GM19468 (cell line): ENCODE results near the gene SCUBE1.

Experiments used
- ATAC-seq: cut with Tn5 transposase; IDR thresholded peaks from one replicate; pipeline ENCODE4 v1.9.1; 2021; ENCODE audit warnings: mild to moderate bottlenecking, moderate library complexity, moderate number of reproducible peaks; ENCODE audit not compliant: unreplicated experiment; ENCODE audit errors: extremely low read depth

The SCUBE1 gene

DNA sequence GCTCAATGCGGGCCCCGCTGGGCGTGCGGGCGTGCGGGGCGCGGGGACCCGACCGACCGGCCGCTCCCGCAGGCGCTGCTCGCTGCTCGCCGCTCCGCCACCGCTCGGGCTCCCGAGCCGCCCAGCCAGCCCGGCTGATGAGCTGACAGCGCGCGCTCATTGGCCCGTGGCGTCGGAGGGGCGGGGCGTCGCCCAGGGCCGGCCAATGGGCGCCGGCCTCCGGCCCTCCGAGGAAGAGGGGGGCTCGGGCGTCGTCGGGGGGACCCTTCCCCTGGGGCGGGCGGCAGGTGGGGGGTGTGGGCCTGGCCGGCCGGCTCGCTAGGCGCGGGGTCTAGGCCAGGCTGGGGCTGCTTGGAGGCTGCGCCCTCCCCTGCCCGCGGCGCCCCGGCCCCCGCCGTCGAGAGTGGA, at the start of gene SCUBE1:
Gene SCUBE1 (minus strand): TSS at position 111 of the 408 bp plus-strand sequence. CDS start 111 bp downstream, outside the sequence.
- ATAC-seq, result no peak

DNA sequence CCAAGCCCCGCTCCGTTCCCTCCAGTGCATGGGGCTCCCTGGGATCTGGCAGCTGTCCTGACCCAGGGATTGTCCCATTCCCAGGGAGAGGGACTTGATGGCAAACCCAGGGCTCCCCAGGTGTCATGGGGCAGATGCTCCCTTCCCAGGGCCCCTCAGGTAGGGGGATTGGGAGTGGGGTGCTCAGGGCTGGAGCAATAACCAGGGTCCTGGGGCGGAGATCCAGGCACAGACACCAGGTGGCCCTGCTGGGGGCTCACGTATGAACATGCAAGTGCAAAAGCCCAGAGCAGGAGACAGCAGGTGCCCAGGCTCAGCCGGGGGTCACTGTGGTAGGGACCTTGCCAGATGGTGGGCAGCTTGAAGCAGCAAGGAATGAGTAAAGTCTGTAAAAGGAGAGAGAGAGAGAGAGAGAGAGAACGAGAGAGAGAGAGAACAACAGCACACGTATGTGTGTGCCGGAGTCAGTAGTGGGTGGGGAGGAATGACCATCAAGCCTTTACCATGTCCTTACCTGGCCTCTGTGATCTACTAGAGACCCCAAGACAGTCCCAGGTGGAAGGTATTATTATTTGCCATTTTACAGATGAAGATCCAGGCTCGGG, 49.3 kb upstream of the SCUBE1 start:
- ATAC-seq, result no peak

DNA sequence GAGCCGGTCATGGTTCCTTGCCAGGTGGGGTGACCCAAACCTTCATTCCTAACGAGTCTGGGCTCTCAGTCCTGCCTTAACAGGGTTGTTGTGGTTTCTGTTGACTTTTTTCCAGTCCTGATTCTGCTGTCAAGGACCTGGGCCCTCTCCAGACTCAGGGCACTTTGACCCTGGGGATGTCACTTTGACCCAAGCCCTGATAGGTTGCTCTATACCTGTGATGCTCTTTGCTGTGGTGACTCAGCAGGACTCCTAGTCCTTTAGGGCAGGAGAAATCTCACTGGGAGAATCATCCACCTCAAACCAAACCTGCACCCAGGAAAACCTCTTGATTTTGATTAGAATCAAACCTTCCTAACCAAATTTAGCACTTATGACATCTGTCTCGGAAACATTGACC, 48.1 kb upstream of the SCUBE1 start:
- no peak for ATAC-seq

DNA sequence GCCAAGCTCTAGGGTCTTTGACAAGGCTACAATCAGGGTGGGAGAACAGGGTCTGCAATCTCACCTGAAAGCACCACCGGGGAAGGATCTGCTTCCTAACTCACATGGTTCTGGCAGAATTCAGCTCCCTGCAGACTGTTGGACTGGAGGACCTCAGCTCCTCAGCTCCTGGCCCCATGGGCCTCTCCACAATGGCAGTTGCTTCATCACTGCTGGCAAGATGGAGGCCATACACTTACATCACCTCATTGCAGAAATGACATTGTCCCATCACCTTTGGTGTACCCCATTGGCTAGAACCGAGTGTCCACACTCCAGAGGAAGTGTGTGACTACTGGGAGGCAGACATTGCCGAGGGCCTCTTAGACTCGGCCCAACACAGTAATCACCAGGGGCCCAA, 47.7 kb upstream of the SCUBE1 start:
- ATAC-seq, result no peak

DNA sequence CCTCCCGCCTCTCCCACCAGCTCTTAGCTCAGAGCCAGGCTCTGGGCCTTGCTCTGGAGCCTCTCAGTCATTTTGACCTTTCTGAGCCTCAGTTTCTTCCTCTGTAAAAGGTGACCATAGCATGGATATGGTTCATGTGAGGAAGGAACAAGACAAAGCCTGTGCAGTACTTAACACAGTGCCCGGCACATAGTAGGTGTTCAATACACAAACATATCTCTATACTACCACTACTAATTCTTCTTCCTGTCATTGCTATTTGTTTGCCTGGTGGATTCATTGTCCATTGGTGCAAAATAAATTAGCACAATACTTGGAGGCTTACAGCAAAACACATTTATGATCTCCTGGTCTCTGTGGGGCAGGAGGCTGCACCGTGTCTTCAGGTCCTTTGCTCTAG, 47.0 kb upstream of the SCUBE1 start:
- no peak for ATAC-seq

DNA sequence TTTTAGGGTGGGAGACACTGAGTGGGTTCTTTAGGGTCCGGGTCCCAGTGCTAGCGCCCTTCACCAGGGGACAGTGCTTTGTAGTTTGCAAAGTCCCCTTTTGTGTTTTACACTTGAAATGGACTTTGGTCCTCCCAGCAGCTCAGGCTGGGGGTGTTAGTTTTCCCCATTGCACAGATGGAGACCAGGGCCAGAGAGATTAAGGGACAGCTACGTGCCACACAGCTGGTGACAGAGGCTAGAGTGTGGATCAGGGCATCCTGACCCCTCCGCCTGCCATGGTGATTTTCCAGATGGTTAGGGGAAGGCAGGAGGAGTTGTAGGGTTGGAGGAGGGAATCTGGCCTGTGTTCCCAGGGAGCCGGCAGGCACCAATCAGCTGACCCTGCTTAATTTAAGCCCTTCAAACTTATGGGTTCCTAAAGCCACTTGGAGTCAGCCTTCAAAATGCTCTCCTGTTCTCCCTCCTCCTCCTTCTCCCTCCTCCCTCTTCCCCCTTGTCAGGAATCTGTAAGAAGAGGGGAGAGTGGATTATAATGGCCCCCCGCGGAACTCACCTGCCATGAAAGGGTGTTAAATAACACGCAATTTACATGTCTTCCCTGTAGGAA, 46.2 kb upstream of the SCUBE1 start:
- no peak for ATAC-seq

DNA sequence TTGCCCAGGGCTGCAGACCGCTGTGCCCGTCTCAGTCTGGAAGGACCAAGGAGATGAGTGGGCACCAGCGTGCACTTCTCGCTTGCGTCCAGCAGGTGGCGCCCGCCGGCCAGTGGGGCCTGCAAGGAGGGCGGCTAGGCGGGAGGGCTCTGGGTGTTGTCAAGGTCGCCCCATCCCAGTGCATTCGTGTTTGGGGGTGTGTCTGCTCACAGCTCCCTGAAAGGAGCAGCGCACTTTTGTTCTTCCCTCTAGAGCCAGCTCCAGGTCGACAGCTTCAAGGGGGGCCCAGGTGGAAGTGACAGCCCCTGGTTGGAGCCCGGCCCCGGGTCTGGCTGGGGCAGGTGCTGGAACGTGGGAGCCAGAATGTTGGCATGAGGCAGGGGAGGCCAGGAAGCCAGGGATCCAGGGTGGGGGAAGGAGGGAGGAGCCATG, 45.3 kb upstream of the SCUBE1 start:
- no peak for ATAC-seq

DNA sequence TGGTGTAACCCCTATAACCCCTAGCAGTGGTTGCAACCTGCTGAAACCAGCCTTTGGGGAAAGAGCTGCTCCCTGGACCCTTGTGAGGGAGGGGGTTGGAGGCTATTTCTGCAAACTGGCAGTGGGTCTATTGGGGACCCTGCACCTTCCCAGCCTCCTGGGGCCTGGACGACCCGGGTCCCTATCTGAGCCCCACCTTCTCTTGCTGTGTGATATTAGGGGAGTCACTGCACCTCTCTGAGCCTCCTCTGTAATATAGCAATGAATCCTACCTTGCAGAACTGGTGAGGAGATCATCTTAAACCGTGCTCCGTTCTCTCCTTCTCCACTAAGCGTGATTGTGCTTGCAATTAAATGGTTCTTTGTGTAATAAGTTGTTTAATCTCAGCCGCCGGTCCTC, 44.6 kb upstream of the SCUBE1 start:
- ATAC-seq, result no peak

DNA sequence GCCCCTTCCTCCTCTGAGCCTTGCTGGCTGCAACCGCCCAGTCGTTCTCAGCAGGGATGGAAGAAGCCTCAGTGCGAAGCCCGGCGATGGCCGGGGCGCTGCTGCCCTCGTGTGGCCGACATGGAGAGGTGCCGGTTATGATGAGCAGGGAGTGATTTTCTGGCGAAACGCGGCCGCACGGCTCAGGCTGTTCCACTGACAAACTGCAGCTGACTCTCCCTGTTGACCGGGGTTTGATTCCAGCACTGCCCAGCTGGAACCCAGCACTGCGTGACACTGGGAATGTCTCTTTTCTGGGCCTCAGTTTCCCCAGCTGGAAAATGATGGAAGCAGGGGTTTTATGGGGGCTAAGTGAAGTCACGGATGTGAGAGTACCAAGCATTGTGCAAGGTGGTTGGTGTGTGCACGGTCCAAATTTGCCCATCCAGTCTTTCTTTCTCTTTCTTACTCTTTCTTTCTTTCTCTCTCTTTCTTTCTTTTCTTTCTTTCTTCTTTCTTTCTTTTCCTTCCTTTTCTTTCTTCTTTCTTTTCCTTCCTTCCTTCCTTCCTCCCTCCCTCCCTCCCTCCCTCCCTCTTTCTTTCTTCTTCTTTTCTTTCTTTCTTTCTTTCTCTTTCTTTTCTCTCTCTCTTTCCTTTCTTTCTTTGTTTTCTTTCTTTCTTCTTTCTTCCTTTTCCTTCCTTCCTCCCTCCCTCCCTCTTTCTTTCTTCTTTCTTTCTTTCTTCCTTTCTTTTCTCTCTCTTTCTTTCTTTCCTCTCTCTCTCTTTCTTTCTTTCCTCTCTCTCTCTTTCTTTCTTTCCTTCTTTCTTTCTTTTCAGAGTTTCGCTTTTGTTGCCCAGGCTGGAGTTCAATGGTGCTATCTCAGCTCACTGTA, 42.8 kb upstream of the SCUBE1 start:
- ATAC-seq, result no peak

DNA sequence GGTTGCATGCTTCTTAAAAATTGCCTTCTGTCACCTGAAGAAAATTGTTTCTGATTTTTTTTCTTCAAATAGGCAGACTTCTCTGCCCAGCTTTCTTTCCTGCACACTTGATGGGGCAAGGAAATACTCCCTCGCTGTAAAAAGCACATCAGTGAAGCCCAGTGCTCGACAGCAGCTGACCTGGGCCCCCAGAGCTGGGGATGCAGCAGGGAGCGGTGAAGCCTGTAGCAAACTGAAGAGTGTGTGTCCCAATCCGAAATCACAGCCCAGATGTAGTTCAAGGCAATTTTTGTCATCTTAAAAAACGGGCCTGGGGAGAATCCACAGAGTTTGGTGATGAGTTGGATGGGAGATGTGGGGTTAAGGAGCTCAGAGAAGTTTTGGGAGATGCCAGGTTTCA, 41.7 kb upstream of the SCUBE1 start:
- no peak for ATAC-seq

DNA sequence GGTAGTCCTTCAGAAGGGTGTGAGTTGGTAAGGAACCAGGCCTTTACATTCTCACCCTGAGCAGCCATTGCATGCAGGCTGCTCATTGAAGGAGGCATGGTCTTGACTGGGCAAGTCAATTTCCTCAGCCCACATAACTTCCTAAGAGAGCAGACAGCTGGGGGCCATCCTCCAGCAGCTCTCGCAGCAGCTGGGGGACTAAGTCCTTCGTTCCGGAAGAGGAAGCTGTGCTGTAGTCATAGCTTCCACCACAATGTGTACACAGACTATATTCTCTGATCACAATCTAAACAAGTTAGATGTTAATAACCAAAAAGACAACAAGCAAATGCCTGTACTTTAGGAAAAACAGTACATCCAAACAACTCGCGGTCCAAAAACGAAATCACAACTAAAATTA, 38.5 kb upstream of the SCUBE1 start:
- no peak for ATAC-seq

DNA sequence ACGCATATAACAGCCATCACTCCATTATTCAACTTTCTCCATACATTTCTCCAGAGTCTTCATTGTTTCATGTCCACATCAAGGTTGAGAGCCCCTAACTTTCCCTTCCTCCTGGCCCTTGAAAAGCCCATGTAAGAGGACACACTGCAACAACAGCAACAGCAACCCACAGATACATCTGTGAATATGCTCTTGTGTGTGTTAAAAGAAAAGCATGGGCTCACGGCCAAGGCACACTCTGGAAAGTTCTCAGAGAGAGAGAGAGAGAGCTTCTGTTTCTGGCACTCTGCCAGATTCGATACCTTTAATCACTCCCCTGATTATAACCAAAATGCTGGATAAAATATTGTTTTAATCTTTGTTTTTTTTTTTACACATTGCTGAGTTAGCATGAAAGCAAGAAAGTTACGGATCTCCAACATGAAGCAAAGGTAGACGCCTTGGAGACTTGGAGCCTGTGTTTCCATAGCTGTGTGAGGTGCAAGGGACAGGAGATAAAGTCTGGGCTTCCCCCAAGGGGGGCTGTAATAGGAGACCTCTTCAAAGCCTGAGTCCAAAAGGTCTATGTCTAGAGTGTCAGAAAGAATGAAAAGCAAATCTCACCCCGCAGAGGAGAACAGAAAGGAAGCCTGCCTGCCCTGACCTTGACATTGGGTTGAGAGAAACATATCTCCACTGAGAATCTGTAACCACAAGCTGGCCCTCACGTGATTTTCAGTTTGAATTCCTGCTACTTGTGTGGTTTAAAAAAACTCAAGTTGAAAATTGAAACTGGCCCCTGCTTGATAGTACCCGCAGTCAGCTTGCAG, 34.9 kb upstream of the SCUBE1 start:
- ATAC-seq, result no peak

DNA sequence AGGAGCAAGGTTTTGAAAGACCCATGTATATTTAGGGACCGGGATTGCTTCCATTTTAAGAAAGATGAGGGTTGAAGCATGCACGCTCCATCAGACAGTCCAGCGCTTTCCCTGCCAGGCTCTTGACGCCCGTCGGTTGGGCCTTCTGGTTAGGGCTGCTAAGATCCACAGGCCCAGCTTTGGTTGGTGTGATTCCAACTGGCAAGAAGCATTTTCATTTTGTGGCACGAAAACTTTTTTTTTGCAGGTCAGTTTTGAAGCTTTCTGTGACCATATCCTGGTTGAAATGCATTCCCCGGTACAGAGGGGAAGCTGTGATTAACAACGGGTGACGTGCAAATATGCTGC, 34.4 kb upstream of the SCUBE1 start:
- ATAC-seq, result no peak

DNA sequence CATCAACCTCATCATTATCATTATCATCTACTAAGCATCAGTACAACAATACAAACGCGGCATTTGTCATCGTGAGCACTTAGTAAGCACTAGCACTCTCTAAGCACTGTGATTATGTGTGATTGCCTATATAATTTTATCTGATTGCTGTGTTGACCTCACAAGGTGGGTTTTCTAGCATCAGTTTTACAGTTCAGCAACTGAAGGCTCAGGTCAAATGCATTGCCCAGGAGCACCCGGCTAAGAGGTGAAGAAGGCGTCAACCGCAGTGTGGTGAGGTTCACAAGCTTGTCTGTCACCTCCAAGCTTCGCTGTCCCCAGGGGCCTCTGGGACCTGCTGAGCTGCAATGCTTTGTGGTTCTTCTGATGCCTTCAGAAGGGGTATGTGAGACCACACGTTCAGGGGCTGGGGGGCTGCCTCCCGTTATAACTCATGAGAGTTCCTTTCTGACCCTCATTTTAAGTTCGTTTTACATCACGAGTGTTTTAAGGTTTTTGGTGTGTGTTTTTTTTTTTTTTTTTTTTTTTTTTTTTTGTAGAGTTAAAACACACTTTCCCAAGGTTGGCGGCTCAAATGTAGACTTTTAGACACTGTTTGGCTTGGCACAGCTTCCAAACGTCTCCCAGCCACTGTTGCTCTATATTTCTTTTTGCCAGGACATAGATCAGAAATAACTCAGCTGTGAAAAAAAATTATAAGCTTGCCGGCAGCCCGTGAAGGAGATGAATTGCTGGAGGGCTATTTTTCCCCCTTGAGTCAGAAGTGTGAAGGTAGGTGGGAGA, 33.8 kb upstream of the SCUBE1 start:
- no peak for ATAC-seq

DNA sequence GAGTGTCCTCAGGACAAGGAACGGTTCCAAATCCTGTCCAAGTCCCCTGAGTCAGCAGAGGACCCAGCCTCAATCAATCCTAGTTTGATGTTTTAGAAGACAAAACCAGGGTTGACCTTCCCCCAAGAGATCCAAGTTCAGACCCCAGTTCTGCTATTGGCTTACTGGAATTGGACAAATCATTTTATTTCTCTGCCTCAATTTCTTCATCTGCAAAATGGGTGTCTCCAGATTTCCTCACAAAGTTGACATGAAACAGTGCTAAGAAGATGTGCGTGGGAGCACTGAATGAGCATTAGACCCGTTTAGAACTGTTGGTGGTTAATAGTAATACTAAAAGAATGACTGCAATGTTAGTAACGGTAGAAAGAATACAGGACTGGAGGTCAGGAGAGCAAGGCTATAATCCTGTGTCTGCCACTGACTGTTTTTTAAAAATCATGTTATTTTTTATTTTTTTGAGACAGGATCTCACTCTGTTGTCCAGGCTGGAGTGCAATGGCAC, 32.8 kb upstream of the SCUBE1 start:
- ATAC-seq, result no peak

DNA sequence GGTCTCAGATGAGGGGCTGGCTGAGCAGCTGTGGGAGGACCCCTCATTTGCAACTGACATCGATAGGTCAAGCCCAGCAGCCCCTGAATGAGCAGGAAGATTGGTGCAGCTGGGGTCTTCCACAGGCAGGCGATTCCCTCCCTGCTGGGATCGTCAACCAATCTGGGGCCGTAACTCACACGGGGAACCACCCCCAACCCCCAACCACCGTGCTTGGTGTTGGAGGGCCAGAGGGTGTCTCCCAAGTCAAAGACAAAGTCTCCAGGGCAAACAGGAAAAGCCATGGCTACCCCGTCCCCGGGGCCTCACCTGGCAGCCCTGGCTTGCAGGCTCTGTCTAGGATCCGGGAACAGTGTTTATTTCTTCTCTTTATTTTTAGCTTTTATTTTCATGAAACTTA, 26.9 kb upstream of the SCUBE1 start:
- no peak for ATAC-seq

DNA sequence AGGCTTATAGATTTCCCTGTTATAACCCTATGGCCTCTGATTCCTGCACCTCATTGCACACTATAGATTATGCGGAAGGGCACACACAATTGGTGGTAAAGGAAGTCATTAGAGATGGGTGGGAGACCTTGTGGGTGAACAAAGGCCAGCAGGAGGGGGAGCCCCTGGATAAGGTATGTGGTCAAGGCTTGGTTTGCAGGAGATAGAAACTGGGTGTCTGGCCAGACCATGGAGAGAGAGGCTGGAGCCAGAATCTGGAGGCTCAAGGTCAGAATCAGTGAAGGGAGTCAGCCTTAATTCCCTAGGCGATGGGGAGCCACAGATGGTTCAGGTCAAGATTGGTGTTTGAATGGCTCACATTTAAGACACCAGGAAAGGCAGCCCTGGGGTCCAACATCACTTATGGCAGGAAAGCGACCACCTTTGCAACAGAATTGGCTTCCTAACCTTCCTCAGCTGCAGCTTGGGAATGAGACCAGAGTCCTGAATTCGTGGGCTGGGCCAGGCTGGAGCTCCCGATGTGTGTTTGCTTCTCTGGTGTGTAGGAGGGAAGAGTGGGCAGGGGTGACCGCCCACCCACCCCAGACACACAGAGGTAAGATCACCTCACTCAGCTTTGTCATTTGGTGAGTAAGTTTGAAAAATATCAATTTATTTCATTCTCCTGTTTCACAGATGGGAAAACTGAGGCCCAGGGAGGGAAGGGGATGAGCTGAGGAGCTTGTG, 22.7 kb upstream of the SCUBE1 start:
- no peak for ATAC-seq

DNA sequence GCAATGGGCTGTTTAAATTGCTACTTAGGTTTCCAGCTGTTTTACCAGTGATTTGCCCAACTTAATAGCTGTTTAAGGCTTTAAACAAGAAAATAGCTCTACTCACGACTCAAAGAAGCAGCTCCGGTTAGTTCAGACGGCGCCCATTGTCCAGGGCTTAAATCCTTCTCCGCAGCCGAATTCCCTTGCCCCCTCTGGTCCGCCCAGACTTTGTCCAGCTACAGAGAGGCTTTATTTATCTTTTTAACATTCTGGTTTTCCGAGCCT, 20.9 kb upstream of the SCUBE1 start:
- no peak for ATAC-seq
